Stimulated activated CD8-positive, alpha-beta memory T cell treated with anti-CD3 and anti-CD28 coated beads, Interleukin-12 subunit alpha, Interleukin-12 subunit beta, amount 100 ng/mL, for 1 hour (primary cell): ENCODE data around the gene NKX6-2.
"Not testable (repeated sequence)": the region's sequence is repeated elsewhere in the genome, so short reads cannot be mapped to it uniquely, and the experiment has no call there.

Source experiments
- DNase-seq: peaks from one replicate; pipeline ENCODE4 v3.0.0-alpha.2; 2020; ENCODE audit warnings: low read depth

Gene NKX6-2

GRCh38 chr10:132797986-132798385 lies 12.0 kb upstream of the NKX6-2 start:
- DNase-seq: not testable (repeated sequence)

DNA sequence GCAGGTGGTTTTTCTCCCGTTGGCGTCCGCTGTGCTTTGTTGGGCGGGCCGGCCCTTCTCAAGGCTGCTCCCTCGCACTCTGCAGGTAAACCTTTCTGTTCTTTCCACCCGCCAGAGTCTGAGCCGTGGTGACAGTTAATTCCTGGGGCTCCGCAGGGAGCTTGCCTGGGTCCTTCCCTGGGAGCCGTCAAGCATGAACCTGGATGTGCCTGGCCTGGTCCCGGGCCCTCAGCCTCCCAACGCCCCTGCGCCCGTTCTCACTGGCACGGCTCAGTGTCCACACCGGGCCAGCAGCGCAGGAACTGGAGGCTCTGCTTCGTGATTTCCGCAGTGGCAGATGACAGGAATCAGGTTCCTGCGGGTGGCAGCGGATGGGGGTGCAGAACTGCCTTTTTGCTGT lies 10.9 kb upstream of the NKX6-2 start:
- DNase-seq: no peak

DNA sequence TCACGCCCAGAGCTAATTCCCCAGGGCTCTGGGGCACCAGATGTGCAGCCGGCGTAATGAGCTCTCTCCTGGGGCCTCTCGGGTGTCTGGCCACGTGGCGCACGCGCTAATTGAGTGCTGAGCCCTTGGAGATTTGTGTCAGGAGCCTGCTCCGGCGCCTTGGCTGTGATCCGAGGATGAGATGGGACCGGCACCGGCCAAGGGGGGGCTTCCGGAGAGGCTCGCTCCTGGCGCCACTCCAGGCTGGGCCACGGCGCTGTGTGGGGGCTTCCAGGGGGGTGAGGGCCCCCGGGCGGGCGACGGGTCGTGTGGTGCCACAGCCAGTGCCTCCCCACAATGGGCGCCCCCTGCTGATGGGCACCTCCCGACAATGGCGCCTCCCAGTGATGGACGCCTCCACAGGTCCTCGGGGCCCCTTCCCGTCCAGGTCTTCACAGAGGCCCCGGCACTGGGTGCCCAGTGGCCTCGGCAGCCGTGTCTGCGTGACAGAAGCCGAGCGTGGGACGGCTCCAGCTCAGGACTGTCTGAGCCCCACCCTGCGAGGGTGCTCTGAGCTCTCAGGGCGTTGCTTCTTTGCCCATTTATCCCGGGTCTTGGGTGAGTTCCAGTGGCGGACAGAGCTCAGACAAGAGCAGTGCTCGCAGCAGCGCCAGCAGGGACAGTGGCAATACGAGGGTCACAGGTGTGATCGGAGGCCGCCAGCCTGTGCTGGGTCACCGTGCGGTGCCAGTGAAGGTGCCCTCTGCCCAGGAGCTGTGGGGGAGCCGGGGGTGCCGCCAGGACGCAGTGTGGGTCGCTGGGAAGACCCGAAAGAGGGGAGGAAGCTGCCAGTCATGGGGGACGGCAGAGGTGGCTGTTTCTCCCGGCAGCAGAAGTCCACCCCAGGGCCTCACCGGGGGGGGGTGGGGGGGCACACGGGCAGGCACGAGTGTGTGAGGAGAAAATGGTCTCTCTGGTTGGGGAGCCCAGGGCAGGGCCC lies 8.2 kb upstream of the NKX6-2 start:
- no peak for DNase-seq

- no peak for DNase-seq
Measured at GRCh38 chr10:132793213-132793612, 7.3 kb upstream of the NKX6-2 start.

- no peak for DNase-seq
Measured at GRCh38 chr10:132792796-132793195, 6.8 kb upstream of the NKX6-2 start.

DNA sequence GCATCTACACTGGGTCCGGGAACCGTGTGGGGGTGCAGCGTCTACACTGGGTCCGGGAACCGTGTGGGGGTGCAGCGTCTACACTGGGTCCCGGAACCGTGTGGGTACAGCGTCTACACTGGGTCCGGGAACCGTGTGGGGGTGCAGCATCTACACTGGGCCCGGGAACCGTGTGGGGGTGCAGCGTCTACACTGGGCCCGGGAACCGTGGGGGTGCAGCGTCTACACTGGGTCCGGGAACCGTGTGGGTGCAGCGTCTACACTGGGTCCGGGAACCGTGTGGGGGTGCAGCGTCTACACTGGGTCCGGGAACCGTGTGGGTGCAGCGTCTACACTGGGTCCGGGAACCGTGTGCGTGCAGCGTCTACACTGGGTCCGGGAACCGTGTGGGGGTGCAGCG lies 6.2 kb upstream of the NKX6-2 start:
- not testable (repeated sequence) for DNase-seq

DNA sequence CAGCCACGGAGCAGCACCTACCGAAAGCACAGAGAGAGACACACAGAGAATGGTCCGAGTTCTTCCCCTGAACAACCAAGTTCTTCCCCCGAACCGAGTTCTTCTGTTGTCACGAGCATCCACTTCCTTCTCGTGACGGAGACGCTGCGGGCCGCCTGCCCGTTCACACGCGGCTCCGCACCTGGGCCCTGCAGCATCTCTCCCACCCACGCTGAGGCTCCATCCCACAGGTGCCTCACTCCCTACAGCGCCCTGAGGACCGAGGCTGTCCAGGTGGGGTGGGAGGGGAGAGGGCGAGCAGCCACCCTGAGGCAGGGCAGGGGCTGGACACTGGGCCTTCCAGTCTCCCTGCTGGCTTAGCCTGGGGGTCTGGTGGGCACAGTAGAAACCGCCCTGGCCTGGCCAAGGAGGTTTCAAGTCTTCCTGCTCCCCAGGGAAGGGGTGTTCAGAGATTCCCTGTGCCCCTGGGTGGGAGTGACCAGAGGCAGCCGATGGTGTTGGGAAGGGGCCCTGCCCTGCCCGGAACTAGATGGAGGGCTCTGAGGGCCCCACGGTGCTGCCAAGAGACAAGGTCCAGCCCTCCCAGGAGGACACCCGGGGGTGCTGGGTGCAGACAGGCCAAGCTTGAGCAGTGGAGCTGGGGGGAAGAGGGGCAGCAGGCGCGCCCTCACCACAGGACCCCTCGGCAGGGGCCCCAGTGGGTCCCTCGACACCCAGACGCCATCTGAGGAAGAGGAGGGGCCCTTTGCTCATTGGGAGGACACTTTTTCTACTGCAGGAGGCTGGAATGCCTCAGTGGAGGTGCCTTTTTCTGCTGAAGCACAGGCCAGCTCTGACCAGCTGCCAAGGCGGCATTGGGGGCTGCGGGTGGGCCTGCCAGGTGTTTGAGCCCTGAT lies 5.2 kb upstream of the NKX6-2 start:
- DNase-seq: no peak

- no peak for DNase-seq
Measured at GRCh38 chr10:132790470-132790869, 4.5 kb upstream of the NKX6-2 start.

GRCh38 chr10:132789659-132790148 lies 3.8 kb upstream of the NKX6-2 start:
- DNase-seq: no peak

DNA sequence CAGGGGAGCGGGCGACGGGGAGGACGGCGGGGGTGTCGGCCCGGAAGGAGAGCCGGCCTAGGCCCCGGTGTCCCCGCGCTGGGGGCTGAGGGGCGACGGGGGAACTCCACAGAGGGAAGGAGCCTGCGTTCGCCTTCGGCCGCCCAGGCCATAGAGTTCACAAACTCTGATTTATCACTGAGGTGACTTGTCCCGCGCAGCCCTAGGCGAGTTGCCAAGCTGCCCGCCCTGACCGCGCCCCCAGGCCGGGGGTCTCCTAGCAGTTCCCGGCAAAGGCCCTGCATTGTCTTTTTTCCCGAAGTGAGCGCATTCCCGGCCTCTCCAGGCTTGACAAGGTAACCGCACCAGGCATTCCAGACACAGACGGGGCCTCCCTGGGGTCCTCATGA lies 2.9 kb upstream of the NKX6-2 start:
- no peak for DNase-seq

- DNase-seq: no peak
Measured at GRCh38 chr10:132788180-132788830, 2.4 kb upstream of the NKX6-2 start.

DNA sequence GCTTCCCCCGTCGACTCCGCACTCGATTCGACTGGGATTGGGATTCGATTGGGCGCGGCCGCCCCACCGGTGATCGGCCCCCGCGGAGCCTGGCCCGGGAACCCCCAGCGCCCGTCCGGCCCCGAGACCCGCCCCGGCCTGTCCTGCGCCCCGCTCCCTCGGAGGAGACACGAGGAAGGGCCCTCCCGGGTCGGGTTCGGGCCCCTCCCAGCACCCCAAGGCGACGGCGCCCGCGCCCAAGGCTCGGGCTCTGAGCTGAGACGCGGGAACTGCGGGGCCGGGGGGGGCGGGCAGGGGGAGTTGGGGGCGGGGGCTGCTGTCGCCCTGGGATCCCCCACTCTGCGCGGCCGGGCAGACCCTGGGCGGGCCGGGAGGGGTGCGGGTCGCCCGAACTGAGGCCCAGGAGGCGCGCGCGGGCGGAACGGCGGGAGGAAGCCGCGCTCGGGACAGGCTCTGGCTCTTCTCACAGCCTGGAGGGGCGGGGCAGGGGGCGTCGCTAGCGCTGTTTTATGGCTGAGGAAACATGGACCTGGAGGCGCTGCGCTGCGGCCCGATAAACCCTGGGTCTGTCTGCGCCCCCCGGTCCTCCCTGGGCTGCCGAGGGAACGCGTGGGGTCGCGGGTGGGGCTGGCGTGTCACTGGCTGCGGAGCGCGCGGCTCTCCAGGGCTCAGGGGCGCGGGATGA lies 1.7 kb upstream of the NKX6-2 start:
- DNase-seq: no peak

GRCh38 chr10:132786884-132787494 lies 1.0 kb upstream of the NKX6-2 start:
- DNase-seq: no peak

GRCh38 chr10:132786476-132786883 lies 533 bp upstream of the NKX6-2 start:
- DNase-seq: no peak

GRCh38 chr10:132784866-132785722 lies 853 bp downstream of the NKX6-2 start:
- no peak for DNase-seq

GRCh38 chr10:132783940-132784865 lies 1.7 kb downstream of the NKX6-2 start:
- no peak for DNase-seq

DNA sequence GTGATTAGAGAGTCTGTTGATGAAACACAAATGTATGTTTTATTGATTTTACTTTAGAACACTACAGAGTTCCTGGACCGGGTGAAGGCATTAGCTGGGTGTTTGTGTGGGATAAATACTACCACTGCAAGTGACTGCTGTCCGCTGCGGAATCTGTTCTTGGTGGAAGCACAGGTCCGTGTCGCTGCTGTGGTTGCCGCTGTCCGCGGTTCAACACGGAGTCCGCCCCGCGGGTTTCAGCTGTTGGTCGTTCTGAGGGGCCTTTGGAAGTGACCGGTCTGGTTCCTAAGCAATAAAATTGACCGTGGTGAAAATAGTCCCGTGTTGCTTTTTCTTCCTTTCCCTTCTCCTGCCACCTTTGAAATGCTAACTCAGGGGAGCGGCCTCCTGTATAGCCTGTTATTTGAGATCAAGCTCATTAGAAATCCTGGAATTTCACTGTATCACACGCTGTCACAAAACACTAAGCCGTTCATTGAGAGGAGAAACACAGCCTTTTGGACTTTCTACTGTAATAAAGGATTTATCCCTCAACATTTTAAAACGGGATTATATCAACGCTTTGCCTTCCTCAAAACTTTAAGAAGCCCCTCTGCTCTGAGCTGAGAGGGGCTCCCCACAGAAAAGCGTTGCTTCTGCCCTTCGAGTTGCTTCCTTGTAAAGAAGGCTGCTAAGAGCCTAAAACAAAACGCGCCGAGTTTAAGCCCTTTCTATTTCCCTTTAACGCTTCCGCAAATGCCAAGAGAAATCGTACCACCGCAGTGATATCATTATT lies 2.6 kb downstream of the NKX6-2 start:
- DNase-seq: no peak

GRCh38 chr10:132781556-132781955 lies 4.4 kb downstream of the NKX6-2 start:
- DNase-seq: no peak
